A673 (cell line): ENCODE measurements around the gene EGFR. TPM values are rescaled to one million over a fixed set of nuclear protein-coding genes. Genes with fewer than 3 reads are reported as not detected.

Experiments
- BruUV-seq: library from RNA; stranded (reverse); fragments of 400-500 nt; replicated peaks from 2 replicates; lab custom pipeline; 2021; lab: Mats Ljungman, UMichigan
- CTCF ChIA-PET: fragments of 300-600 bp; sonication (Branson Sonifier 250); formaldehyde crosslinking; loops from one replicate; lab custom pipeline; 2022; ENCODE audit warnings: antibody characterized with exemption; lab: Charles Lee
- POLR2A ChIA-PET: fragments of 300-600 bp; sonication (Branson Sonifier 250); formaldehyde crosslinking; loops from one replicate; lab custom pipeline; 2022; ENCODE audit warnings: antibody characterized with exemption; ENCODE audit not compliant: low non-redundant PET; lab: Charles Lee
- DNase-seq: peaks from one replicate; pipeline ENCODE4 v3.0.0-alpha.2; 2015; ENCODE audit warnings: low spot score
- H3K27ac ChIP-seq: fragments of 200-600 bp; sonication (generic); 2 replicates; pipeline ENCODE4 v1.5.1; 2016; ENCODE audit warnings: mixed run types, low read depth, mild to moderate bottlenecking, mixed read lengths, antibody characterized with exemption, low read length; ENCODE audit not compliant: poor library complexity, severe bottlenecking
- H3K27me3 ChIP-seq: fragments of 200-600 bp; sonication (generic); replicated peaks from 2 replicates; pipeline ENCODE4 v1.6.1; 2017; ENCODE audit warnings: mixed run types, low read depth, mild to moderate bottlenecking, mixed read lengths, antibody characterized with exemption, low read length; ENCODE audit not compliant: insufficient read depth, poor library complexity
- H3K36me3 ChIP-seq: fragments of 200-600 bp; sonication (generic); 2 replicates; pipeline ENCODE4 v1.6.1; 2016; ENCODE audit warnings: mixed run types, mild to moderate bottlenecking, mixed read lengths, antibody characterized with exemption, low read length; ENCODE audit not compliant: insufficient read depth, poor library complexity, severe bottlenecking
- H3K4me1 ChIP-seq: fragments of 200-600 bp; sonication (generic); 2 replicates; pipeline ENCODE4 v1.6.1; 2017; ENCODE audit warnings: mixed run types, mild to moderate bottlenecking, mixed read lengths, antibody characterized with exemption, low read length; ENCODE audit not compliant: insufficient read depth, poor library complexity, severe bottlenecking
- H3K4me3 ChIP-seq: fragments of 200-600 bp; sonication (generic); 2 replicates; pipeline ENCODE4 v1.5.1; 2016; ENCODE audit warnings: low read depth, mixed run types, mild to moderate bottlenecking, mixed read lengths, low read length; ENCODE audit not compliant: poor library complexity, severe bottlenecking
- H3K9me3 ChIP-seq: fragments of 200-600 bp; sonication (generic); 2 replicates; pipeline ENCODE4 v1.6.1; 2016; ENCODE audit warnings: mixed run types, low read depth, mild to moderate bottlenecking, mixed read lengths, antibody characterized with exemption, low read length; ENCODE audit not compliant: poor library complexity, severe bottlenecking
- EZH2 ChIP-seq: fragments of 200-600 bp; sonication (generic); IDR thresholded peaks from 2 replicates; pipeline ENCODE4 v1.6.1; 2017; ENCODE audit warnings: borderline replicate concordance, low read depth, mild to moderate bottlenecking, mixed read lengths, antibody characterized with exemption, low read length; ENCODE audit not compliant: poor library complexity, severe bottlenecking
- intact Hi-C: fragments of 100-400 bp; cut with micrococcal nuclease; formaldehyde crosslinking; loops from one replicate; pipeline ENCODE4 v1.10.0; 2022; ENCODE audit not compliant: unreplicated experiment
- total RNA-seq: library from RNA; stranded (reverse); gene quantifications from 2 replicates; pipeline ENCODE4 v1.2.3, GENCODE V29; 2021
- TF ChIP-seq, protein P1 (sequence below): fragments of 300-800, 200-600 bp; sonication (generic); conservative IDR thresholded peaks from 2 replicates; pipeline ENCODE4 v1.5.1; 2017; ENCODE audit warnings: low read depth, mild to moderate bottlenecking, antibody characterized with exemption, low read length, moderate library complexity, mixed read lengths

EGFR gene
- total RNA-seq, 1 experiment from 2014 or later = 0.84 TPM

DNA sequence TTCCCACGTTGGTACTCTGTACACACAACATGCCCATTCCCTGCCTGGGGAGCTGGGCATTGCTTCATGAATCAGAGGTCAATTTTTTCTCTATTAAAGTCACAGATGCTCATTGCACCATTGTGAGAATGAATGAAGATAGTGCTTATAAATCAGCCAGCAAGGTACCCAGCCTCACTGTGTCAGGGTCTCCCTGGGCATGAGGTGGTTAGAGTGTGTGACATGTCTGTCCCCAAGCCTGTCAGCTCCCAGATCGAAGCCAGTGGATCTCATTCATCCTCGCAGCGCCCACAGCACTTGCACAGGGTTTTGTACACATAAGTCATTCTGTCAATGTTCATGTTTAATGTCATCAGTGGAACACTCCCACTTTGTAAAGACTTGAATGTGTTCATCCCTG lies 126.8 kb downstream of the EGFR start:
- H3K36me3 ChIP-seq = no peaks in the 10 kb centered on the region
- intact Hi-C loops = no loop called here
- CTCF ChIA-PET = no interaction called here
- no peaks in the 10 kb centered on the region for H3K27me3 ChIP-seq
- BruUV-seq = no TSS peak
- H3K9me3 ChIP-seq = no peaks in the 10 kb centered on the region
- POLR2A ChIA-PET = no interaction called here
- DNase-seq = no peak
- TF ChIP-seq EZH2 = no peak
- TF ChIP-seq, protein P1, sequence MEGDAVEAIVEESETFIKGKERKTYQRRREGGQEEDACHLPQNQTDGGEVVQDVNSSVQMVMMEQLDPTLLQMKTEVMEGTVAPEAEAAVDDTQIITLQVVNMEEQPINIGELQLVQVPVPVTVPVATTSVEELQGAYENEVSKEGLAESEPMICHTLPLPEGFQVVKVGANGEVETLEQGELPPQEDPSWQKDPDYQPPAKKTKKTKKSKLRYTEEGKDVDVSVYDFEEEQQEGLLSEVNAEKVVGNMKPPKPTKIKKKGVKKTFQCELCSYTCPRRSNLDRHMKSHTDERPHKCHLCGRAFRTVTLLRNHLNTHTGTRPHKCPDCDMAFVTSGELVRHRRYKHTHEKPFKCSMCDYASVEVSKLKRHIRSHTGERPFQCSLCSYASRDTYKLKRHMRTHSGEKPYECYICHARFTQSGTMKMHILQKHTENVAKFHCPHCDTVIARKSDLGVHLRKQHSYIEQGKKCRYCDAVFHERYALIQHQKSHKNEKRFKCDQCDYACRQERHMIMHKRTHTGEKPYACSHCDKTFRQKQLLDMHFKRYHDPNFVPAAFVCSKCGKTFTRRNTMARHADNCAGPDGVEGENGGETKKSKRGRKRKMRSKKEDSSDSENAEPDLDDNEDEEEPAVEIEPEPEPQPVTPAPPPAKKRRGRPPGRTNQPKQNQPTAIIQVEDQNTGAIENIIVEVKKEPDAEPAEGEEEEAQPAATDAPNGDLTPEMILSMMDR = no peak
- H3K4me1 ChIP-seq = no peaks in the 10 kb centered on the region
- no peak overlapping the region for H3K4me3 ChIP-seq
- H3K27ac ChIP-seq = no peak overlapping the region

DNA sequence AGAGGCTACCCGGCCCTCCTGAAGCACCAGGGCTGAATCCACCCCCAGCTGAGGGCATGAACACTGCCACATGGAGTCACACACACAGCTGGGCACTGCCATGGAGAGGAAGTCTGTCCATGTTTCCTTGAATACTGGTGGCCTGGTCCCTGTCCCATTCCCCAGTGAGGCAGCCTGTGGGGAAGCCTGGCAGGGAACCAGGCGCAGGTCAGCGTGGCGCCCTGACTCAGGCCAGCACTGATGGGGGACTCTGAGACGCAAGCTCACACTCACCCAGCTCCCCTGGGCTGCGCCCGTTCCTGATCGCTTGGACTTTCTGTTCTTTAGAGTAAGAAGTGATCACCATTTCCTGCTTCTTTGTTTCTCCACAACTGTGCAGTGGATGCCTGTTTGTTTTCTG lies 128.3 kb downstream of the EGFR start:
- H3K4me1 ChIP-seq = no peaks in the 10 kb centered on the region
- POLR2A ChIA-PET = no interaction called here
- CTCF ChIA-PET = no interaction called here
- no peaks in the 10 kb centered on the region for H3K9me3 ChIP-seq
- no peak overlapping the region for H3K4me3 ChIP-seq
- H3K27me3 ChIP-seq = no peaks in the 10 kb centered on the region
- intact Hi-C loops = no loop called here
- DNase-seq = no peak
- H3K27ac ChIP-seq = no peak overlapping the region
- H3K36me3 ChIP-seq = no peaks in the 10 kb centered on the region
- BruUV-seq = no TSS peak
- no peak for TF ChIP-seq EZH2
- TF ChIP-seq, protein P1 = no peak

DNA sequence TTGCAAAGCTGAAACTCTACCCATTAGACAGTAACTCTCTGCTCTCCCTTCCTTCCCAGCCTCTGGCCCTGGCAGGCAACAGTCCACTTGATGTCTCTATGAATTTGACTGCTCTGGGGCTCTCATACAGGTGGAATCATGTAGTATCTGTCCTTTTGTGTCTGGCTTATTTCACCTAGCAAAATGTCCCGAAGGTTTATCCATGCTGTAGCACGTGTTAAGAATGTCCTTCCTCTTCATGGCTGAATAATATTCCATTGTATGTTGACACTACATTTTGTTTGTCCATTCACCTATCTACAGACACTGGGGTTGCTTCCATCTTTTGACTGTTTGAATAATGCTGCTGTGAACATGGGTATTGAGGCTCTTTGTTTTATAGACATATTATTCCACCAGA lies 128.9 kb downstream of the EGFR start:
- H3K27me3 ChIP-seq = no peaks in the 10 kb centered on the region
- POLR2A ChIA-PET = no interaction called here
- no peak for TF ChIP-seq EZH2
- TF ChIP-seq, protein P1 = no peak
- H3K9me3 ChIP-seq = no peaks in the 10 kb centered on the region
- intact Hi-C loops = no loop called here
- CTCF ChIA-PET = no interaction called here
- no peak for DNase-seq
- H3K4me1 ChIP-seq = no peaks in the 10 kb centered on the region
- no TSS peak for BruUV-seq
- H3K4me3 ChIP-seq = no peak overlapping the region
- no peaks in the 10 kb centered on the region for H3K36me3 ChIP-seq
- H3K27ac ChIP-seq = no peak overlapping the region
